ENCODE measurements around the gene FHIP1A. TPM values are rescaled to one million over a fixed set of nuclear protein-coding genes. Genes with fewer than 3 reads are reported as not detected.
"Not testable (repeated sequence)": the region's sequence is repeated elsewhere in the genome, so short reads cannot be mapped to it uniquely, and the experiment has no call there.

Gene FHIP1A
- under 1 TPM; 0.42 to 0.62 TPM for total RNA-seq

- Mint-ChIP-seq H3K4me1 (peaks cover 21% of the 10 kb centered on the region), H3K27me3 (peaks cover 27% of the 10 kb centered on the region), H3K4me3 (peak within 1 kb of the TSS; percentile 80), H3K27ac (peak within 1 kb of the TSS; percentile 17), H3K9me3 (no peaks in the 10 kb centered on the region), H3K36me3 (no peaks in the 10 kb centered on the region)
- DNase-seq, result peak; percentile 83
Observed at GRCh38 chr4:151408630-151409469, at the start of gene FHIP1A. FHIP1A (plus strand) TSS chr4:151409176; CDS start chr4:151566260, 157,084 bp downstream.

GRCh38 chr4:151359576-151359975 is 49.4 kb upstream of the FHIP1A start:
- no peak overlapping the region for H3K27ac Mint-ChIP-seq
- H3K4me3 Mint-ChIP-seq, result no peak overlapping the region
- H3K36me3 Mint-ChIP-seq, result no peaks in the 10 kb centered on the region
- peaks cover 8% of the 10 kb centered on the region for H3K27me3 Mint-ChIP-seq
- peaks cover 2% of the 10 kb centered on the region for H3K4me1 Mint-ChIP-seq
- no peaks in the 10 kb centered on the region for H3K9me3 Mint-ChIP-seq
- DNase-seq, result no peak

GRCh38 chr4:151361126-151361525 is 47.9 kb upstream of the FHIP1A start:
- Mint-ChIP-seq H3K36me3 (no peaks in the 10 kb centered on the region), H3K27ac (no peak overlapping the region), H3K4me1 (peaks cover 2% of the 10 kb centered on the region), H3K4me3 (no peak overlapping the region), H3K9me3 (no peaks in the 10 kb centered on the region), H3K27me3 (peaks cover 4% of the 10 kb centered on the region)
- no peak for DNase-seq

- no peaks in the 10 kb centered on the region for H3K36me3 Mint-ChIP-seq
- H3K4me1 Mint-ChIP-seq, result peaks cover 2% of the 10 kb centered on the region
- H3K9me3 Mint-ChIP-seq, result no peaks in the 10 kb centered on the region
- H3K4me3 Mint-ChIP-seq, result no peak overlapping the region
- H3K27me3 Mint-ChIP-seq, result peaks cover 4% of the 10 kb centered on the region
- H3K27ac Mint-ChIP-seq, result no peak overlapping the region
- DNase-seq, result no peak
Observed at GRCh38 chr4:151361966-151362365, 47.0 kb upstream of the FHIP1A start.

- no peaks in the 10 kb centered on the region for H3K9me3 Mint-ChIP-seq
- H3K27me3 Mint-ChIP-seq, result peaks cover 4% of the 10 kb centered on the region
- DNase-seq, result peak; percentile 75
- no peaks in the 10 kb centered on the region for H3K36me3 Mint-ChIP-seq
- no peak overlapping the region for H3K27ac Mint-ChIP-seq
- peaks cover 2% of the 10 kb centered on the region for H3K4me1 Mint-ChIP-seq
- no peak overlapping the region for H3K4me3 Mint-ChIP-seq
Observed at GRCh38 chr4:151362404-151363164, 46.4 kb upstream of the FHIP1A start.

- no peaks in the 10 kb centered on the region for H3K36me3 Mint-ChIP-seq
Observed at GRCh38 chr4:151376540-151376939, 32.4 kb upstream of the FHIP1A start.

GRCh38 chr4:151389311-151389710 is 19.7 kb upstream of the FHIP1A start:
- Mint-ChIP-seq H3K27me3 (peaks cover 10% of the 10 kb centered on the region), H3K36me3 (no peaks in the 10 kb centered on the region), H3K9me3 (peaks cover 4% of the 10 kb centered on the region), H3K27ac (no peak overlapping the region), H3K4me1 (no peaks in the 10 kb centered on the region), H3K4me3 (no peak overlapping the region)
- DNase-seq, result no peak

More at GRCh38 chr4:151376540-151376939, 32.4 kb upstream of the FHIP1A start:
- H3K27ac Mint-ChIP-seq, result no peak overlapping the region
- H3K4me1 Mint-ChIP-seq, result no peaks in the 10 kb centered on the region
- peaks cover 1% of the 10 kb centered on the region for H3K9me3 Mint-ChIP-seq
- H3K27me3 Mint-ChIP-seq, result peaks cover 5% of the 10 kb centered on the region
- H3K4me3 Mint-ChIP-seq, result no peak overlapping the region
- DNase-seq, result no peak

GRCh38 chr4:151389799-151390198 is 19.2 kb upstream of the FHIP1A start:
- H3K27me3 Mint-ChIP-seq, result peaks cover 10% of the 10 kb centered on the region
- DNase-seq, H3K27ac Mint-ChIP-seq, H3K4me1 Mint-ChIP-seq, H3K9me3 Mint-ChIP-seq, H3K4me3 Mint-ChIP-seq, H3K36me3 Mint-ChIP-seq: not testable (repeated sequence)

GRCh38 chr4:151395873-151396272 is 13.1 kb upstream of the FHIP1A start:
- no peaks in the 10 kb centered on the region for H3K4me1 Mint-ChIP-seq
- no peak overlapping the region for H3K27ac Mint-ChIP-seq
- no peak overlapping the region for H3K4me3 Mint-ChIP-seq

GRCh38 chr4:151400343-151400742 is 8.6 kb upstream of the FHIP1A start:
- no peaks in the 10 kb centered on the region for H3K36me3 Mint-ChIP-seq
- H3K4me1 Mint-ChIP-seq, result no peaks in the 10 kb centered on the region
- H3K27ac Mint-ChIP-seq, result no peak overlapping the region
- H3K27me3 Mint-ChIP-seq, result peaks cover 7% of the 10 kb centered on the region
- DNase-seq, result no peak
- H3K4me3 Mint-ChIP-seq, result no peak overlapping the region
- peaks cover 1% of the 10 kb centered on the region for H3K9me3 Mint-ChIP-seq

More at GRCh38 chr4:151395873-151396272, 13.1 kb upstream of the FHIP1A start:
- DNase-seq, result no peak
- Mint-ChIP-seq H3K9me3 (peaks cover 5% of the 10 kb centered on the region), H3K27me3 (peaks cover 11% of the 10 kb centered on the region), H3K36me3 (no peaks in the 10 kb centered on the region)

GRCh38 chr4:151401739-151402138 is 7.2 kb upstream of the FHIP1A start:
- Mint-ChIP-seq H3K4me1 (no peaks in the 10 kb centered on the region), H3K36me3 (no peaks in the 10 kb centered on the region), H3K27ac (no peak overlapping the region), H3K27me3 (peaks cover 7% of the 10 kb centered on the region), H3K9me3 (peaks cover 1% of the 10 kb centered on the region), H3K4me3 (no peak overlapping the region)
- no peak for DNase-seq

- no peaks in the 10 kb centered on the region for H3K36me3 Mint-ChIP-seq
- H3K9me3 Mint-ChIP-seq, result peaks cover 1% of the 10 kb centered on the region
- peaks cover 2% of the 10 kb centered on the region for H3K4me1 Mint-ChIP-seq
- no peak overlapping the region for H3K4me3 Mint-ChIP-seq
- no peak overlapping the region for H3K27ac Mint-ChIP-seq
- no peak for DNase-seq
- peaks cover 7% of the 10 kb centered on the region for H3K27me3 Mint-ChIP-seq
Observed at GRCh38 chr4:151402145-151402865, 6.7 kb upstream of the FHIP1A start.

- Mint-ChIP-seq H3K27me3 (peaks cover 7% of the 10 kb centered on the region), H3K27ac (no peak overlapping the region), H3K9me3 (peaks cover 1% of the 10 kb centered on the region), H3K4me3 (no peak overlapping the region), H3K36me3 (no peaks in the 10 kb centered on the region), H3K4me1 (peaks cover 10% of the 10 kb centered on the region)
- no peak for DNase-seq
Observed at GRCh38 chr4:151403656-151404055, 5.3 kb upstream of the FHIP1A start.

- Mint-ChIP-seq H3K4me1 (peaks cover 18% of the 10 kb centered on the region), H3K27me3 (peaks cover 10% of the 10 kb centered on the region)
- not testable (repeated sequence) for H3K9me3 Mint-ChIP-seq, DNase-seq, H3K27ac Mint-ChIP-seq, H3K36me3 Mint-ChIP-seq, H3K4me3 Mint-ChIP-seq
Observed at GRCh38 chr4:151404802-151405201, 4.2 kb upstream of the FHIP1A start.

GRCh38 chr4:151407018-151407417 is 2.0 kb upstream of the FHIP1A start:
- no peaks in the 10 kb centered on the region for H3K9me3 Mint-ChIP-seq
- H3K36me3 Mint-ChIP-seq, result no peaks in the 10 kb centered on the region
- H3K4me3 Mint-ChIP-seq, result no peak overlapping the region
- H3K4me1 Mint-ChIP-seq, result peaks cover 21% of the 10 kb centered on the region
- H3K27me3 Mint-ChIP-seq, result peaks cover 24% of the 10 kb centered on the region
- no peak overlapping the region for H3K27ac Mint-ChIP-seq
- DNase-seq, result no peak
